Inflammatory macrophage treated with lipopolysaccharide for 1 hour (primary cell): ENCODE data around the gene GP5.

Experiments used
- DNase-seq, 2 donors: peaks; one replicate each; pipeline ENCODE4 v3.0.0-alpha.2; 2020 to 2022

GP5 gene

GRCh38 chr3:194396859-194397756 is 2.0 kb downstream of the GP5 start:
- DNase-seq, result no peak

GRCh38 chr3:194396539-194396858 is 2.6 kb downstream of the GP5 start:
- no peak for DNase-seq

- no peak for DNase-seq
Measured at GRCh38 chr3:194395778-194396538, 3.1 kb downstream of the GP5 start.

- no peak for DNase-seq
Measured at GRCh38 chr3:194395212-194395611, 3.9 kb downstream of the GP5 start.

- no peak for DNase-seq
Measured at GRCh38 chr3:194392576-194392975, 6.5 kb downstream of the GP5 start.

- DNase-seq, result no peak
Measured at GRCh38 chr3:194390835-194391234, 8.2 kb downstream of the GP5 start.

GRCh38 chr3:194389269-194389668 is 9.8 kb downstream of the GP5 start:
- DNase-seq, result no peak

GRCh38 chr3:194387926-194388418 is 11.1 kb downstream of the GP5 start:
- DNase-seq, result no peak

- DNase-seq, result no peak
Measured at GRCh38 chr3:194387276-194387675, 11.8 kb downstream of the GP5 start.

GRCh38 chr3:194386648-194387047 is 12.4 kb downstream of the GP5 start:
- no peak for DNase-seq

- no peak for DNase-seq
Measured at GRCh38 chr3:194386066-194386465, 13.0 kb downstream of the GP5 start.

GRCh38 chr3:194384569-194385001 is 14.5 kb downstream of the GP5 start:
- DNase-seq, result no peak

GRCh38 chr3:194384156-194384555 is 14.9 kb downstream of the GP5 start:
- no peak for DNase-seq

- DNase-seq, result no peak
Measured at GRCh38 chr3:194383276-194383940, 15.7 kb downstream of the GP5 start.

GRCh38 chr3:194382892-194383223 is 16.2 kb downstream of the GP5 start:
- DNase-seq, result no peak

- no peak for DNase-seq
Measured at GRCh38 chr3:194382196-194382891, 16.7 kb downstream of the GP5 start.

GRCh38 chr3:194381460-194381875 is 17.6 kb downstream of the GP5 start:
- DNase-seq, result no peak

- DNase-seq, result no peak
Measured at GRCh38 chr3:194380326-194380725, 18.7 kb downstream of the GP5 start.

GRCh38 chr3:194379651-194380050 is 19.4 kb downstream of the GP5 start:
- DNase-seq, result no peak

- no peak for DNase-seq
Measured at GRCh38 chr3:194379231-194379630, 19.8 kb downstream of the GP5 start.

GRCh38 chr3:194377708-194378107 is 21.4 kb downstream of the GP5 start:
- DNase-seq, result no peak

GRCh38 chr3:194376241-194376560 is 22.9 kb downstream of the GP5 start:
- DNase-seq, result no peak
